ENCODE results near the gene ASIC2.
A peak's percentile ranks its signal among the peaks of the same experiment; 100 is the strongest.
"Not testable (repeated sequence)": the region's sequence is repeated elsewhere in the genome, so short reads cannot be mapped to it uniquely, and the experiment has no call there.

ASIC2 gene

DNA sequence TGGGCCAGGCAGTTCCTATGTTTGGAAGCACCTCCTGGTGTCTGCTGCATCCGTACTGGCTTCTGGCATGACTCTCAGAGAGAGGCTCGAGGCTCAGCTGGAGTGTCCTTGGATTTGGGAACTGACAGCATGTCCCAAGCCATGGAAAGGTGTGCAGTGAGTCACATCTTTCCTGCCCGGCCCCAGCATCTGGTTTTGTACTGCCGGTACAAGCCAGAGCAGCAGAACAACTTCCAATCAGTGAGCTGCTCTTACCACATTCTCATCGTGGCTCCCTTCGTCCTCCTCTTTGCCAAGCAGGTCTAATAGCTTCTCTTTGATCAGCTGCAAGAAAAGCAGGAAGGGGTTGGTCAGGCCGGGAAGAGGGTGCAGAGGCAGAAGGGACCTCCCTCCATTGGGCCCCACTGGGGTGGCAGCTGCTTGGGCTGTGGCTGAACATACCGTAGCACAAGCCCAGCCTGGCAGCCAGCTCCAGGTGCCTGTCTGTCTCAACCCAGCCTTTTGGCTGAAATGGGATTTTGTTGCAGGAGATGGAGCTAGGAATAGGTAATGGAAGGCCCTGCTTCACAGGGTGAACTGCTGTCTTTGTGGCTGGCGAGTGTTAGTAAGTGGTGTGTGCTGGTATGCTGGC lies 277.3 kb downstream of the ASIC2 start:
- no peak for DNase-seq

DNA sequence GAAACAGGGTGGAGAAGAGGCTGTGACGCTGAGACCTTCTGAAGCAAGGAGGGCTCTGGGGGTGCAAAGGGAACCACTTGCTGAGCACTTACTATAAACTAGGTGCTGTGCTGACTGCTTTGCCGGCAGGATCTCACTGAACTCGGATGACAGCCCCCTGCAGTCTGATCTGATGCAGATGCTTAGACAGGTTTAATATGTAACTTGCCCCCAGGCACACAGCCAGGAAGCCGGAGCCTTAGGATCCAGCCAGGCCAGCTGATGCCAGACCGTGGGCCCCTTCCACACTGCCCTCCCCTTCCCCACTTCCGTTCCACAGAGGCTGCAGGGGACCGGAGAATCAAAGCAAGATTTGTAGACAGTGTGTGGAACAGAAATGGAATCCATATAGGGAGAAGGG lies 278.3 kb downstream of the ASIC2 start:
- DNase-seq = no peak

DNA sequence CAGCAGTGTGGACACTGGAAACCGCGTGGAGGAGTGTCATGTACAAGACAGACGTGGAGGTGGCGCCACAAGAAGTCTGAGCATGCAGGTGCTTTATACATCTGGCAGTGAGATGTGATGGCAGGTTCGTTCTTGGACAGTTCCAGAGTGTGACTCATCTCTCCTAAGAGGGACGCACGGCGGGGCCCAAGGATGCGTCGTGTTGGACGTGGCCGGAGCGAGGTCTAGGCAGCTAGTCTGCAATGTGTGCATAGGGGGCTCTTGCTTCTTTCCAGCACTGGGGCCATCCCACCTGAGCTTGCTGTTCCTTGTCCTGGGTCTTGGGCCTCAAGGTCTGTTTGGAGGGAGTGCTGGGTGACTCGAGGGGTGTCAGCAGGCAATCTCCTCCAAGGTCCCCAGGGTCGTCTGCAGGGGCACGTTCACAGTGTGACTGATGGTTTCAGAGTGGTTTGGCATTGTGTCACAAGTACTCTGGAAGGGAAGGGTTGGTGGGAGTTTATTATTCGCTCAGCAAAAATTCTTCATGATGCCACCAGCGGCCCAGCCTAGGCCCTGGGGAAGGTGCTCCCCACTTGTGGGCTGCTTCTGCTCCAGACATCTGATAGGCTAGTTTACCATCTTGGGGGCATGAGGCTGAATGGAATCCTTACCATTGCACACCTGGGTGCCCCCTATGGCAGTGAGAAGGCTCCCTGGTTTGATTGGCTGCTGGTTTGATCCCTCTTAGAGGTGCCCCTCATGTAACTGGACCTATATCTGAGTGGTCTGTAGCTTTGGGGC lies 279.3 kb downstream of the ASIC2 start:
- DNase-seq = no peak

DNA sequence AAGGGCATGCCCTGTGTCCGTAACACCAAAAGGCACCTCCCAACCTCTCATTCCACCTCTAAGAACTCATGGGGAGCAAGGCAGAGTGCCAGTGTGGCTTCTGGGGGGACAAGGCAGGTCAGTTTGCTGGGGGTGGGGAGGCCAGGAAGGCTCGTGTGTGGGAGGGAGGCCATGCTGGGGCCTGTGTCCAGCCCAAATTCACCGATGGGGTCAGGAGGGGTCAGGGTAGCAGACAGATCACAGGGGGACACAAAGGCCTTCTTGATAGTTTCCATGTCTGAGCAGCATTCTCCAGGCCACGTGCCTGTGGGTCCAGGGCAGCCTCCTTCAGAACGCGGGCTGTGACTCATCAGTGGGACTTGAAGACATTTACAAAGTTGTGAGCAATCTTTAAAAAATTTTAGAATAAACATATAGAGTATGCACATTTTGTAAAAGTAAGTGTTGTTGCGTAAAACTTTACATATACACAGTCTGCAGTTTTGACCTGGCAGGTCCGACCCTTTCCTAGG lies 280.5 kb downstream of the ASIC2 start:
- no peak for DNase-seq

DNA sequence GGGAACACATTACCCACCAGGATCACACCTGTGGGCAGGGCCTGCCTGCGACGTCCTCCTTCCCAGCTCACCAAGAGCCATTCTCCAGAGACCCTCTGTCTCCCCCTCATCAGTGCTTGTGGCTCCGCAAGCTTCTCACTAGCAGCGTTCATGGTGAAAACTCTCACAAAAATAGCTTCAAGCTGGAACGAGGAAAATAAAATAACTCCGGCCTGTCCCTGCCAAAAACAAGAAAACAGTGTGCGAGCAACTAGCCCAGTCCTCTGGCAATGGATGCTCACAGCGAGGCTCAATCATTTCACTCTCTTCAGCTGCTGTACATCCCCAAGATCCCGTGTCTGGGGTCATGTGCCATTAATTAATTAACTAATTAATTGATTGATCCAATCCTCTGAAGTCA lies 283.5 kb downstream of the ASIC2 start:
- no peak for DNase-seq

DNA sequence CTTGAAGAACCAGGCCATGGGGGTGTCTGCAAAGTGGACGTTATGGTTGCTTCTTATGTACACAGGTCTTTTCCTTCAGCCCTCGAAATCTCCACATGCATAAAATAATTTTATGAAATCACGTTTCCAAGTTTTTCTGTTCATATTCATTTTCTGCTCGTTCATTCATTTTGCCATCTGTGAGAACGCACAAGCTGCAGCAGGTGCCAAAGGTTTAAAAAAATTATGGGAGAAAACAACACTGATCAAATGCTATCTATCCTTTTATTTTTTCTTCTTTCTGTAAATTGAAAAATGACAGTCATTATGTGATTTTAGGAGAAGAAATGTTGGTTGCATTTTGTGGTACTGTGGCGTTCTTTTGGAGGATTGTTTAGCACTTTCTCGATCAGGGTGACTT lies 285.9 kb downstream of the ASIC2 start:
- DNase-seq = no peak

DNA sequence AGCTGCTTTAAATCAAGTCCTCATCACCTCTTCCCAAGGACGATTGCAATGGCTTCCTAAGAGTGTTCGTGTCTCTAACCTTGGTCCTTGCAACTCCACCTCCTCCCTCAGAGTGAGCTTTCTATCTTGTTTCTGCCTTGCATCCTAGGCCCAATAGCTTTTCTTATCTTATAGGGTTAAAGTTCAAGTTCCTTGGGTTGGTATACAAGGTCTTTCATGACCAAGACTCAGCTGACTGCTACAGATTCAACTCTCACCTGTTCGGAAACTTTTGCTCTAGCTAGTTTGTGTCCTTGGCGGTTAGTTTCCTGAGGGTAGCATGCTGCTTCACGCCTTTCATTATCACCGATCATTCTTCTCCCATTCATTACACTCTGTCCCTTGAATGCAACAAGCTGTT lies 290.8 kb downstream of the ASIC2 start:
- no peak for DNase-seq

DNA sequence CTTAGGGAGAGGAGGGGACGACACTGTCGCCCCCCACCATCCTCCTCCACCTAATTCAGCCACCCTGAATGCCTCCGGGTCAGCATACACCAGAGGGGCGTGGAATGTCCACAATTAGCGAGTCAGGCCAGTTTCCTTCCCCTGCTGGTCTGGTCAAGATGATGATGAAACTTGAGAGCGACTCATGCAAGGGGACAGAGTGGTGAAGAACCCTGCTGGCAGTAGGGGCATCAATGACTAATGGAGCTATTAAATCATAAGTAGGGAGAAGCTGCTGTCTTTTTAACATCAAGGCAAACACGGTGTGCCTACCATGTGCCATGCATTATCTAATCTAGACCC lies 294.2 kb downstream of the ASIC2 start:
- DNase-seq = no peak

DNA sequence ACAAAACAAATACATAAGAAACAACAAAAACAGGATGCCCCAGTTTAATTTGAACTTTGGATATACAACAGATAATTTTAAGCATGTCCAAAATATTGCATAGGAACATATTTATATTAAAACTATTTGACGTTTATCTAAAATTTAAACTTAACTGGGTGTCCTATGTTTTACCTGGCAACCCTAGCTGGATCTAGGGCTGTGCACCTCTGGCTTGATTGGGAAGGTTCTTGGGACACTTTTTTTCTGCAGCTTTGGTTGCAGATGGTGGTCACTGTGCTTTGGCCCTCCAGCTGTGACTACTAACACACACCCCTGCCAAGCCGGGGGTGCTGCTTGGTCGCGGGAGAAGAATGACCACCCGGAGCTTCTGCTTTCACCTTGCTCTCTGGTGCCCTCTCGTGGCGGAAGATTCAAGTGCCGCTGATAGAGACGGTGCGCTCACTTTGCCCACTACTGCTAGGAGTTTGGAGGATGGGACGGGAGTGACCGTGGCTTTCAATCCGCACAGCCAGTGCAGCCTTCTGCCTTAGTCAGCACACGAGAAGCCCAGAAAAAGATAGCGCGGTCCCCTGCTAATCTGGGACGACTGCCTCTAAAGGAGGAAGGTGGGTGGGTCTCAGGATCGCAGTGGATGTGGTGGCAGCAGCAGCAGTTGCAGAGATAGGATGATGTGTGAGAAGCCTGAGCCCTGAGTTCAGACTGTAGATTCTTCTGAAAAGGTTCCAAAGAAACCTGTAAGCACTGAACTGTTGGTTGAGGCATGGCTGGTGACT lies 294.8 kb downstream of the ASIC2 start:
- DNase-seq = peak; percentile 82

DNA sequence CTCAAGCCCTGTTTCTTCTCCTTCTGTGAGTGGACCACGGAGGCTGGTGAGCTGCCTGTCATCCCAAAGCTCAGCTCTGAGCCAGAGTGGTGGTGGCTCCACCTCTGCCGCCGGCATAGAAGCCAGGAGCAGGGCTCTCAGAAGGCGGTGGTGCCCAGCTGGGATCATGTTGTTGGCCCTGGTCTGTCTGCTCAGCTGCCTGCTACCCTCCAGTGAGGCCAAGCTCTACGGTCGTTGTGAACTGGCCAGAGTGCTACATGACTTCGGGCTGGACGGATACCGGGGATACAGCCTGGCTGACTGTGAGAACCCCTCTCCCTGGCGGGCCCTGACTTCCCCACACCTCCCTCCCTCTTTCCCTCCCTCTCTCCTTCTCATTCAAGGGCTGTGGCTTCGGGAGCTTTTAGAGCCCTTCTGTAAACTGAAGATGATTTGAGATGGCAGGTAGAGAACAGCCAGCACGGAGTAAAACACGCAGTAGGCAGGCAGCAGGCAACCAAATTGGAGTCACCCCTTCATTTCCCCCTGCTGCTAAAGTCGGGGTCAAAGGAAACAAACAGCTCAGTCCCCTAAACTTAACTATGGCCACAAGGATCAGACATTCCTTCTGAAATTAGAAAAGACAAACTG lies 297.6 kb downstream of the ASIC2 start:
- no peak for DNase-seq

DNA sequence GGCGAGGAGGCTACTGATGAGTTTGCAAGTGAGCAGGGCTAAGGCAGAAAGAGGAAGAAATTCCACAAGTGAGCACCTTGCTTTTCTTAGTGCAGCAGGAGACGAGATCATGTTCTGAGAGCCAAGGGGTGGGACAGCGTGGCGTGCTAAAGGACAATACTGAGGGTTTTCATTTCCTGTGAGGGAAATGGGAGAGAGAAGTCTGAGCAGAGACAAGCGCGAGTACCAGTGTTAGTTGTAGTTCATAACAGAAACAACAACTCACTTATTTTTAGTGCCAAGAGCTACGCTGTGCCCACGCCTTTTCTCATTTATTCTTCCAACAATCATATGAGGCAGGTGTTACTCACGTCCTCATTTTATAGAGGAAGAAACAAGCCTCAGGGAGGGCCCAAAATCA lies 299.1 kb downstream of the ASIC2 start:
- no peak for DNase-seq

DNA sequence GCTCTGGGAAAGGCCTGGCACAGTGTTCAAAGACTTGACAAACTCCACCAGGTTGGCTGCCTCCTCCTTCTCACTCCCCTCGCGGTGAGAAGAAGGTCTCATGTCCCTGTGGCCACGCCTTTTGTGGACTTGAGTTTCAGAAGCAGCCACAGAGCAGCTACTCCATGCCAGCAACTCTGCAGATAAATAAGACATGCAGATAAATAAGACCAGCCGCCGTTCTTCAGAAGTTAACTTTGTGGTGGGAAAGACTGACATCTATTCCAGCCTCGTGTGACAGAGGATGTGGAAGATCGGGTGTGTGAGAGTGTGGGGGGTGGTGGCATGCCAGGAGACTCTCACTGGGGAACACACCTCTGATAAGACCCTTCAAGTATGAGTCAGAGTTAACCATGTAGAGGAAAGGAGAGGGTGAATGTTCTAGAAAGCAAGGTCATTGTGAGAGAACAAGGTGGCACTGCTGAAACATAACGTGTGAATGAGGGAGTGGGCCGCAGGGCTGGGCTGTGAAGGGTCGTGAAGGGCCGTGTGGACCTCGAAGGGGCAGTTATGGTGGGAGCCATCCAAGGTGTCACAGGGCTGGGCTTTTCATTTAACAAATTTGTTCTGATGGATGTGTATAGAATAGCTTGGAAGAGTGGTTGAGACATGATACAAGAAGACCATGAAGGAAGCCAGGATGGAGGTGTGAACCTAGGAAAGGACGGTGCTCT lies 300.6 kb downstream of the ASIC2 start:
- no peak for DNase-seq

DNA sequence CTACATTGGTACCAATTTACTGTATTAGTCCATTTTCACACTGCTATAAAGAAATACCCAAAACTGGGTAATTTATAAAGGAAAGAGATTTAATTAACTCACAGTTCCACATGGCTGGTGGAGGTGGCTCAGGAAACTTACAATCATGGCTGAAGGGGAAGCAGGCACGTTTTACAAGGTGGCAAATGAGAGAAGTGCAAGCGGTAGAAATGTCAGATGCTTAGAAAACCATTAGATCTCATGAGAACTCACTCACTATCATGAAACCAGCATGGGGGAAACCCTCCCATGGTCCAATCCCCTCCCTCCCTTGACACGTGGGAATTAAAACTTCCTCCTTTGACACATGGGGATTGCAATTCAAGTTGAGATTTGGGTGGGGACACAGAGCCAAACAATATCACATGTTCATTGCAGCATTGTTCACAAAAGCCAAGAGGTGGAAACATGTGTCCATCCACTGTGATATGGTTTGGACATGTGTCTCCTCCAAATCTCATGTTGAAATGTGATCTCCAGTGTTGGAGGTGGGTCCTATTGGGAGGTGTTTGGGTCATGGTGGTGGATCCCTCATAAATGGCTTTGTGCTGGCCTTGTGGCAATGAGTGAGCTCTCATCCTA lies 304.5 kb downstream of the ASIC2 start:
- no peak for DNase-seq

DNA sequence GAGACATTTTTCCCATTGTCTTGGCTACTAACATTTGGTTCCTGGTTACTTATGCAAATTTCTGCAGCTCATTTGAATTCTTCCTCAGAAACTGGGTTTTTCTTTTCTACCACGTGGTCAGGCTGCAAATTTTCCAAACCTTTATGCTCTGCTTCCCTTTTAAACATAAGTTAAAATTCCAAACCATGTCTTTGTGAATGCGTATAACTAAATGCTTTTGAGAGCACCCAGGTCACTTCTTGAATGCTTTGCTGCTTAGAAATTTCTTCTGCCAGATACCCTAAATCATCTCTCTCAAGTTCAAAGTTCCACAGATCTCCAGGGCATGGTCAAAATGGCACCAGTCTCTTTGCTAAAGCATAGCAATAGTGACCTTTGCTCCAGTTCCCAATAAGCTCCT lies 305.2 kb downstream of the ASIC2 start:
- DNase-seq = not testable (repeated sequence)

DNA sequence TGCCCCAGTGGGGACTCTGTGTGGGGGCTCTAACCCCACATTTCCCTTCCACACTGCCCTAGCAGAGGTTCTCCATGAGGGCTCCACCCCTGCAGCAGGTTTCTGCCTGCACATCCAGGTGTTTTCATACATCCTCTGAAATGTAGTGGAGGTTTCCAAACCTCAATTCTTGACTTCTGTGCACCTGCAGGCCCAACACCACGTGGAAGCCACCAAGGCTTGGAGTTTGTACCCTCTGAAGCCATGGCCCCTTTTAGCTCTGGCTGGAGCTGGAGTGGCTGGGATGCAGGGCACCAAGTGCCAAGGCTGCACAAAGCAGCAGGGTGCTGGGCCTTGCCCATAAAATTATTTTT lies 305.7 kb downstream of the ASIC2 start:
- not testable (repeated sequence) for DNase-seq

DNA sequence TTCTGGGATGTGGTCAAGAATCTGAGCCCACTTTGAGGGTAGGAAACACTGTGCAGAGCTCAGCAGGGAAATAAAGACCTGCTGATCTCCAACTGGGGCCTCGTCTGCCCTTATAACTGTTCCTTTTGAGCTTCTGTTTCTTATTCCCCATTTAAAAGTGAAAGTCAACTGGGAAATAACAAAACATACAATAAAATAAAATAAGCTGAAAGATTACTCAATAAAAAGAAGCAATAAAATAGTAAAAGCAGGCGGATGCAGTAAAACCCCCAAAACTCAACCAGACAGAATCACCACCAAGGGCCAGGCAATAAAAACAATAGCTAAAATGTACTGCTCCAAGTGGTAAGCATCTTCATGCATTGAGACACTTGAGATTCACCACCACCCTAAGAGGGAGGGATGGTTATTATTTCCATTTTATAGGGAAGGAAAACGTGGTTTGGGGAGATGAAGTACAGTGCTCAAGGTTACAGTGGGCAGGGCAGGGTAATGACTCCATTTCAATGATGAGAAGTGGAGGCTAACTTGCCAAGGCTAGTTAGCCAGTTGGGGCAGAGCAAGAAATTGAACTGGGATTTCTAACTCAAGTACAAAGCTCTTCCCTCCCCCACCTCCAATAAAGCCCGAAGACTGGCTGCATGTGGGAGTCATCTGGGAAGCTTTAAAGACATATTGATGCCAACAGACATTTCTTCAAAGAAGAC lies 307.9 kb downstream of the ASIC2 start:
- DNase-seq = no peak

DNA sequence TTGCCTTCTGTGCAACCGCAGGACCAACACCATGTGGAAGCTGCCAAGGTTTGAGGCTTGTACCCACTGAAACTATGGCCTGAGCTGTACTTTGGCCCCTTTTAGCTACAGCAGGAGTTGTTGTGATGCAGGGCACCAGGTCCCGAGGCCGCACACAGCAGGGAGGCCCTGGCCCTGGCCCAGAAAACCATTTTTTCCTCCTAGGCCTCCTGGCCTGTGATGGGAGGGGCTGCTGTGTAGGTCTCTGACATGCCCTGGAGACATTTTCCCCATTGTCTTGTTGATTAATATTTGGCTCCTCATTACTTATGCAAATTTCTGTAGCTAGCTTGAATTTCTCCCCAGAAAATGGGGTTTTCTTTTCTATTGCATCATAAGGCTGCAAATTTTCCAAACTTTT lies 311.5 kb downstream of the ASIC2 start:
- DNase-seq = not testable (repeated sequence)

DNA sequence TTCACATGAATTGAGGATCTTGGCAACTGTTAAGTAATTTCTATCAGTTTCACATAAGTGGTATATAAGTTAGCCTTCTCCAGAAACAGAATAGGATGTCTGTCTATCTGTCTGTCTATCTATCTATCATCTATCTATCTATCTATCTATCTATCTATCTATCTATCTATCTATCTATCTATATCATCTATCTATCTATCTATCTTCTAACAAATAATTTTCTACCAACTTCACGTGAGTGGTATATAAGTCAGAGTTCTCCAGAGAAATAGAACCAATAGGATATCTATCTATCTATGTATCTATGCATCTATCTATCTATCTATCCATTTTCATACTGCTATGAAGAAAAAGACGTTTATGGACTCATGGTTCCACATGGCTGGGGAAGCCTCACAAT lies 312.9 kb downstream of the ASIC2 start:
- no peak for DNase-seq

DNA sequence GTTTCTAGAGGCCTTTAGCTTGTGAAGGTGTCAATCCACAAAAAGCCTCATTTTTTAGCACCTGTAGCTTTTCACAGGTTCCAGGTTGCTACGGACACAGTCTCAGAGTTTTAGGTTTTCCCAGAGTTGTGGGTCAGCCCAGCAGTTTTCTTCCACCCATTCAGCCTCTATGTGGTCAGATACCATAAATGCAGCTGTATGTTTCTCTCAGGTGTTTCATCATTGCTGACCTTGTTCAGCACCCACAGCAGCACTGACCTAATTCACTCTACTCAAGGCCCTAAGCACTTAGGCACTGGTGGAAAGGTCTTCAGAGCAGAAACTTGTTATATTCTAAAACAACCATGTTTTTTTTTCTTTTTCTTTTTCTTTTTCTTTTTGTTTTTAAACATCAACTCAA lies 316.5 kb downstream of the ASIC2 start:
- DNase-seq = no peak

DNA sequence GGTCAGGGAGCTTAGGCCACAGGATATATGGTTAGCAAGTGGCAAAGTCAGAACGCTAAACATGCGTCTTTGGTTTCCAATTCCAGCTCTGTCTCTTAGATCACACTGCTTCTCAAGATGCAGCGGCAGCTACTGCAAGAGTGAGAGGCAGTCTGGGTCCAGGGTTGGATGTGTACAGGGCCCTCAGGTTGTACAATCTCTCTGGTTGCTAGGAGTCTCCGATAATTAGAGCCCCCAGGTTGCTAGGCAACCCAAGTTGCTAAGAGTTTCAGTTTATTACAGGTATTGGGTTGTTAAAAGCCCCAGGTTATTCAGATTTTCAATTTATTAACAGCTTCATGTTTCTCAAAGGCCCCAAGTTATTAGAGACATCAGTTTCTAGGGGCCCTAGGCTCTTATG lies 317.0 kb downstream of the ASIC2 start:
- DNase-seq = no peak

DNA sequence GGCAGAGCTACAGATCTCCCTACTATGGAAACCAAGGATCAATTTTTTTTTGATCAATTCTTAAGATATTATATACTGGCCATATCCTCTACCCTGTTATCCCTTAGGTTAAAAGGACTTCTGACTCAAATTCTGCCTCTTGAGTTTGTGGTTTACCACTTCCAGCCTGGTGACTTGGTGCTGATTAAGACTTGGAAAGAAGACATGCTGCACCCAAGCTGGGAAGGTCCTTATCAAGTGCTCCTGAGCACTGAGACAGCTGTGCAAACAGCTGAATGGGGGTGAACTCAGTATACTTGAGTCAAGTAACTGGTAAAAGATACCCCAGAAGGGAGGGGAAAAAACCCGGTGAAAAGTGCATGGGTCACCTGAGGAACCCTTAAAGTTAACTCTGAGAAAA lies 321.9 kb downstream of the ASIC2 start:
- no peak for DNase-seq

DNA sequence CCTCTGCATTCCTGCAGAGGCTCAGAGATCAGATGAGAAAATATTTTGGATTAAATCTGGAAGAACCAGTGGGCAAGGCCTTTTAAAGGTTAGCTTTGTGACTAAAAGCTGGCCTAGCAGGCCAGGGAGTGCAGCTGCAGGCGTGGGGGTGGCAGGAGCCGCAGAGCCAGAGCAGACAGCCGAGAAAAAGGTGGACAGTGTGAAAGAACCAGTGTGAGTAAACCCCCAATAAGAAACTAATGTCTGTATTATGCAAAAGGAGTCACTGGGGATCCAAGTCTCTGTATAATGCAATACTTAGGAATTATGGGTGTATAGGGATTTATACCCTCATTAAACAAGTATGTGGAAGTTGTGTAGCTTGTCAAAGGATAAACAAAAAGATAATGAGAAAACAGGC lies 322.8 kb downstream of the ASIC2 start:
- no peak for DNase-seq
